ENCODE data around the gene AGAP1. TPM values are rescaled to one million over a fixed set of nuclear protein-coding genes. Genes with fewer than 3 reads are reported as not detected.

AGAP1 gene
- total RNA-seq, 2 donors from 2014 or later: 32.8 to 34.7 TPM

GRCh38 chr2:236112466-236112865, 618.6 kb downstream of the AGAP1 start:
- Histone ChIP-seq H3K4me3 (ENCODE audit: low read length) (no peak overlapping the region), H3K27ac (ENCODE audit: low read depth, low read length) (no peak overlapping the region), H3K9ac (ENCODE audit: extremely low read depth, low read length, poor library complexity, severe bottlenecking) (no peak overlapping the region), H3K4me1 (ENCODE audit: control insufficient read depth, insufficient read depth, low read length) (peaks cover 3% of the 10 kb centered on the region), H3K36me3 (ENCODE audit: control insufficient read depth, insufficient read depth, low read length) (no peaks in the 10 kb centered on the region), H3K27me3 (ENCODE audit: control insufficient read depth, insufficient read depth, low read length, poor library complexity, severe bottlenecking) (peaks cover 96% of the 10 kb centered on the region), H3K9me3 (ENCODE audit: control insufficient read depth, low read length) (no peaks in the 10 kb centered on the region)
- H3K36me3 Mint-ChIP-seq (ENCODE audit: low read depth): no peaks in the 10 kb centered on the region
- H3K4me1 Mint-ChIP-seq: peaks cover 16% of the 10 kb centered on the region
- TF ChIP-seq CTCF (conservative IDR thresholded peaks at IDR 0.05): no peak
- peaks cover 98% of the 10 kb centered on the region for H3K27me3 Mint-ChIP-seq (ENCODE audit: insufficient read depth)
- no peak overlapping the region for H3K4me3 Mint-ChIP-seq
- 89 to 96% methylated on average over 14 of the region's 14 CpGs for WGBS, 2 experiments (ENCODE audit: insufficient coverage in 1 of 2, insufficient read length in 1 of 2)
- no peak for DNase-seq
- H3K9me3 Mint-ChIP-seq: peaks cover 1% of the 10 kb centered on the region
- no peak overlapping the region for H3K27ac Mint-ChIP-seq

- no peak overlapping the region for H3K27ac Mint-ChIP-seq
- no peaks in the 10 kb centered on the region for H3K4me1 ChIP-seq (ENCODE audit: control insufficient read depth, insufficient read depth, low read length)
- TF ChIP-seq CTCF (conservative IDR thresholded peaks at IDR 0.05): no peak
- no peak for DNase-seq
- peaks cover 97% of the 10 kb centered on the region for H3K27me3 ChIP-seq (ENCODE audit: control insufficient read depth, insufficient read depth, low read length, poor library complexity, severe bottlenecking)
- H3K4me3 ChIP-seq (ENCODE audit: low read length): no peak overlapping the region
- peaks cover 98% of the 10 kb centered on the region for H3K27me3 Mint-ChIP-seq (ENCODE audit: insufficient read depth)
- H3K27ac ChIP-seq (ENCODE audit: low read depth, low read length): no peak overlapping the region
- H3K36me3 ChIP-seq (ENCODE audit: control insufficient read depth, insufficient read depth, low read length): no peaks in the 10 kb centered on the region
- peaks cover 16% of the 10 kb centered on the region for H3K4me1 Mint-ChIP-seq
- H3K9me3 ChIP-seq (ENCODE audit: control insufficient read depth, low read length): no peaks in the 10 kb centered on the region
- WGBS, 2 experiments (ENCODE audit: insufficient coverage in 1 of 2, insufficient read length in 1 of 2): 96 to 97% methylated on average over 5 to 8 of the region's 8 CpGs
- H3K36me3 Mint-ChIP-seq (ENCODE audit: low read depth): no peaks in the 10 kb centered on the region
- no peak overlapping the region for H3K4me3 Mint-ChIP-seq
- no peak overlapping the region for H3K9ac ChIP-seq (ENCODE audit: extremely low read depth, low read length, poor library complexity, severe bottlenecking)
- H3K9me3 Mint-ChIP-seq: peaks cover 1% of the 10 kb centered on the region
These were observed 619.6 kb downstream of the AGAP1 start for GRCh38 chr2:236113425-236113824.

GRCh38 chr2:236113948-236114347, 620.1 kb downstream of the AGAP1 start:
- Mint-ChIP-seq H3K9me3 (peaks cover 1% of the 10 kb centered on the region), H3K4me3 (no peak overlapping the region), H3K27me3 (ENCODE audit: insufficient read depth) (peaks cover 98% of the 10 kb centered on the region), H3K27ac (no peak overlapping the region), H3K4me1 (peaks cover 11% of the 10 kb centered on the region), H3K36me3 (ENCODE audit: low read depth) (no peaks in the 10 kb centered on the region)
- no peak for TF ChIP-seq CTCF (conservative IDR thresholded peaks at IDR 0.05)
- H3K27me3 ChIP-seq (ENCODE audit: control insufficient read depth, insufficient read depth, low read length, poor library complexity, severe bottlenecking): peaks cover 97% of the 10 kb centered on the region
- H3K4me1 ChIP-seq (ENCODE audit: control insufficient read depth, insufficient read depth, low read length): no peaks in the 10 kb centered on the region
- H3K4me3 ChIP-seq (ENCODE audit: low read length): no peak overlapping the region
- 91 to 95% methylated on average over 10 to 13 of the region's 13 CpGs for WGBS, 2 experiments (ENCODE audit: insufficient coverage in 1 of 2, insufficient read length in 1 of 2)
- no peaks in the 10 kb centered on the region for H3K9me3 ChIP-seq (ENCODE audit: control insufficient read depth, low read length)
- no peak overlapping the region for H3K9ac ChIP-seq (ENCODE audit: extremely low read depth, low read length, poor library complexity, severe bottlenecking)
- no peak overlapping the region for H3K27ac ChIP-seq (ENCODE audit: low read depth, low read length)
- no peak for DNase-seq
- no peaks in the 10 kb centered on the region for H3K36me3 ChIP-seq (ENCODE audit: control insufficient read depth, insufficient read depth, low read length)

Data from endodermal cell (in vitro differentiated cells).